SK-N-MC (cell line): ENCODE data around the gene ADI1.
"Not testable (repeated sequence)": the region's sequence is repeated elsewhere in the genome, so short reads cannot be mapped to it uniquely, and the experiment has no call there.

Source experiments
- DNase-seq: peaks from one replicate; pipeline ENCODE4 v3.0.0-alpha.2; 2011; ENCODE audit warnings: low read depth, low spot score
- H3K27ac ChIP-seq: fragments of 200-600 bp; sonication (generic); 2 replicates; pipeline ENCODE4 v1.5.1; 2016; ENCODE audit warnings: mixed run types
- H3K36me3 ChIP-seq: fragments of 200-600 bp; sonication (generic); 2 replicates; pipeline ENCODE4 v1.6.1; 2017; ENCODE audit warnings: antibody characterized with exemption, low read length, mixed read lengths; ENCODE audit not compliant: insufficient read depth
- H3K4me3 ChIP-seq: fragments of 200-600 bp; sonication (generic); 2 replicates; pipeline ENCODE4 v1.5.1; 2016
- H3K9ac ChIP-seq: fragments of 200-600 bp; sonication (generic); 2 replicates; pipeline ENCODE4 v1.8.0; 2017; ENCODE audit warnings: mixed run types, mixed read lengths; ENCODE audit not compliant: insufficient read length
- H3K9me3 ChIP-seq: fragments of 200-600 bp; sonication (generic); 2 replicates; pipeline ENCODE4 v1.6.1; 2017; ENCODE audit warnings: low read depth, mild to moderate bottlenecking, antibody characterized with exemption, low read length, moderate library complexity, mixed read lengths
- EZH2 ChIP-seq: fragments of 200-600 bp; sonication (generic); IDR thresholded peaks from one replicate; pipeline ENCODE4 v1.6.1; 2017; ENCODE audit warnings: antibody characterized with exemption
- FOXP2 ChIP-seq: optimal IDR thresholded peaks from 2 replicates; pipeline ENCODE3; 2011; ENCODE audit warnings: mild to moderate bottlenecking, moderate library complexity; ENCODE audit not compliant: insufficient read depth; ENCODE audit errors: extremely low read length, control extremely low read depth
- POLR2AphosphoS5 ChIP-seq: IDR thresholded peaks from 2 replicates; pipeline ENCODE4 v1.6.1; 2012; ENCODE audit warnings: mild to moderate bottlenecking, low read depth, low read length, borderline replicate concordance

The ADI1 gene

DNA sequence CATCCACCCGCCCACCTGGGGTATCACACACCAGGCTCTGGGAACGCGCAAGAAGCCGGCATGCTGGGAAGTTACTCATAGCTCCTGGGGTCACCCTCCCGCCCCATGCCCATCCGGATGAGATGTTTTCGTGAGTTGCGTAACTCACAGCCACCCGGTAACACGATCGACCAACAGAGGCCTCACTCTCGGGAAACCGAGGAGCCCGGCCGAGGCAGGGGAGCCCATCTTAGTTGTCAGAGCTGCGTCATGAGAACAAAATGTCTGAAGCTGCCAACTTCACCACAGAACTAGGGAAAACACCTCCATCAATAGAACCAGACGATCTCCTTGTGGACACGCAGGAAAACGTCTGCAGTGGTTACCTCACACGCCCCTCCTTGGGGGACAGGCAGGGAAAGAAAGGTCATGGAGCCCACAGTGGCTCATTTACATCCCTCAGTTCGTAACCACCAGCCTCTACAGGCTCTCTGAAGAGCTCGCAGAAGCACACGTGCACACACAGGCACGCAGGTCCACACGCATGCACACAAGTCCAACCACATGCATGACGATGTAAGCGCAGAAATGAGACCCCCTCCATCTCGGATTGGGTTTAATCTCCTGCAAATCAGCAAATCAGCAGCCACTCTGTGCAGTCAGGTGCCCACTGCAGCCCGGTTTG lies 26.2 kb downstream of the ADI1 start:
- H3K9ac ChIP-seq, result no peak overlapping the region
- H3K36me3 ChIP-seq, result peaks cover 8% of the 10 kb centered on the region
- no peak overlapping the region for H3K4me3 ChIP-seq
- H3K9me3 ChIP-seq, result no peaks in the 10 kb centered on the region
- no peak overlapping the region for H3K27ac ChIP-seq
- no peak for TF ChIP-seq EZH2
- no peak for TF ChIP-seq FOXP2
- TF ChIP-seq POLR2AphosphoS5, result no peak
- DNase-seq, result no peak

- not testable (repeated sequence) for DNase-seq, H3K9ac ChIP-seq, H3K9me3 ChIP-seq, H3K27ac ChIP-seq, H3K36me3 ChIP-seq, H3K4me3 ChIP-seq
Observed at GRCh38 chr2:3492475-3492787, 26.9 kb downstream of the ADI1 start.

GRCh38 chr2:3491716-3492474 lies 27.4 kb downstream of the ADI1 start:
- no peak for DNase-seq
- no peaks in the 10 kb centered on the region for H3K9me3 ChIP-seq
- H3K4me3 ChIP-seq, result no peak overlapping the region
- H3K9ac ChIP-seq, result no peak overlapping the region
- TF ChIP-seq POLR2AphosphoS5 (no peak), EZH2 (no peak), FOXP2 (no peak)
- no peak overlapping the region for H3K27ac ChIP-seq
- peaks cover under 1% of the 10 kb centered on the region; the same call in 1 of the 2 replicates for H3K36me3 ChIP-seq

DNA sequence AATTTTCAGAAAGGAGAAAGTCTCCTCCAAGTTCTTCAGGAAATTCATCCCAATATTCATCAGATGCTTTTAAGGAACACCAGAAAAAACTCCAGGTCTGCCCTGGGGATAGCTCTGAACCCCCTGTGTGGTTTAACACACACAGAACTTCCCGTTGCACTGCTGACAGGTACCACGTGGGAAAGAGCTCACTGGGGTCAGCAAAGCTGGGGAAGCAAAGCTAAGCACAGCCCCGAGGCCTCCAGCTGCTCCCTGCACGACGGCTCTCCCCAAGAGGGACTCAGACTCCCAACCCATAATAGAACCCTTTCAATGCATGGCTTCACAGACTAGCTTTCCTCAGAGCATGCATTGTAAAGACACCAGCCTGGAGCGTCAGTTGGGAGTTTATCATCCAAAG lies 28.0 kb downstream of the ADI1 start:
- no peaks in the 10 kb centered on the region; the same call in 1 of the 2 replicates for H3K36me3 ChIP-seq
- no peak overlapping the region for H3K4me3 ChIP-seq
- no peak for DNase-seq
- no peaks in the 10 kb centered on the region for H3K9me3 ChIP-seq
- no peak overlapping the region for H3K9ac ChIP-seq
- TF ChIP-seq FOXP2 (no peak), EZH2 (no peak), POLR2AphosphoS5 (no peak)
- no peak overlapping the region for H3K27ac ChIP-seq

DNA sequence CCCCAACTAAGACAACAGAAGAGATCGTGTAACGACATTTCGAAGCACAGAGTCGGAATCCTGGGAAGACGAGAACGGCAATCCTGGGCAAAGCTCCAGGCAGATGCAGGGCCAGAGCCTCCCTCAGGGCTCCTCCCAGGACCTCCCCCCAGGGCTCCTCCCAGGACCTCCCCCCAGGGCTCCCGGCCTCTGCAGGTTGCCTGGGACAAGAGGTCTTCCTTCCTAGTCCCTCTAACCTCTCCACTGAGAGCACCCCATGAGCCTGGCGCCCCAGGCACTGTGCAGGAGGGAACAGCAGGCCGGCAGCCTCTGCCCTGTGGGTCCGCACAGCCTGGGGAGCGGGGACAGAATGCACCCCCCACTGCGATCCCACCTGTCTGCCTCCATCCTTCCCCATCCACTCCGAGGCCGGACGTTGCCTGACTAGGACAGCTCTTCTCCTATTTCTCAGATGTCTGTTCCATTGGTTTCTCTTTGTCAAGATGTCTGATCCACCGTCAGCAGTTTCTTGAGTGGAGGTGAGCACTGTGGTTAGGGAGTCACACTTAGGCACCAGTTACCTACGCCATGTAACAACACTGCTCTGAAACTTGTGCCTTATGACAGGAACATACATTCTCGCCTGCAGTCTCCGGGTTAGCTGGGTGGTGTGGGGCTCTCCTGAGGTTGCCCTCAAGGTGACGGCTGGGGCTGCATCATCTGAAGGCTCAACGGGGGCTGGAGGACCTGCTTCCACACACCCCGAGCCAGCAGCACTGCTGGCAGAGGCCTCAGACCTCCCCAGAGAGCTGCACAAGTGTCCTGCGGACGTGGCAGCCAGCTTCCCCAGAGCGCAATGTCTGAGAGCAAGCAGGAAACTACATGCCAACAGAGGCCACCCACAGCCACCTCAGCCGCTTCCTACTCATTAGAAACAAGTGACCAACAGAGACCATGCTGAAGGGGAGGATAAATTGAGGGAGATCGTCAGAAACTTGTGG lies 28.9 kb downstream of the ADI1 start:
- Histone ChIP-seq H3K27ac (no peak overlapping the region), H3K36me3 (no peaks in the 10 kb centered on the region), H3K9me3 (no peaks in the 10 kb centered on the region), H3K9ac (no peak overlapping the region), H3K4me3 (no peak overlapping the region)
- DNase-seq, result no peak
- TF ChIP-seq FOXP2 (no peak), EZH2 (no peak), POLR2AphosphoS5 (no peak)

DNA sequence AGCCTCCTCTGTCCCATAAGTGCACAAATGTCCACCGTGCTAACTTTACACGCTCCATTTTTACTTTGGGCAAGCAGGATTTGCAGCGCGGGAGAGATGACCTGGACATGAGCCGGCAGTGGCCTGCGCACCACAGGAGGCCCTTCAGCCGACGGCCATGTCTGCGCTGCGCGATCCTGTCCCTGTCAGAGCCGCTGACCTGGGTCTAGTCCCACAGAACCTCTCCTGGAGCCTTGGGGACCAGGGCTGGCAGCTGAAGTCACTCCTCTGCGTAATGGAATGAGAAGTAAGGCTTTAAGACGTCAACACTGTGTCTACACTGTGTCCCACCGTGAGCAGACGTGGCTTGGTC lies 29.6 kb downstream of the ADI1 start:
- no peaks in the 10 kb centered on the region for H3K9me3 ChIP-seq
- no peak overlapping the region for H3K27ac ChIP-seq
- H3K4me3 ChIP-seq, result no peak overlapping the region
- H3K9ac ChIP-seq, result no peak overlapping the region
- no peaks in the 10 kb centered on the region for H3K36me3 ChIP-seq
- no peak for DNase-seq
- no peak for TF ChIP-seq FOXP2
- no peak for TF ChIP-seq POLR2AphosphoS5
- no peak for TF ChIP-seq EZH2

DNA sequence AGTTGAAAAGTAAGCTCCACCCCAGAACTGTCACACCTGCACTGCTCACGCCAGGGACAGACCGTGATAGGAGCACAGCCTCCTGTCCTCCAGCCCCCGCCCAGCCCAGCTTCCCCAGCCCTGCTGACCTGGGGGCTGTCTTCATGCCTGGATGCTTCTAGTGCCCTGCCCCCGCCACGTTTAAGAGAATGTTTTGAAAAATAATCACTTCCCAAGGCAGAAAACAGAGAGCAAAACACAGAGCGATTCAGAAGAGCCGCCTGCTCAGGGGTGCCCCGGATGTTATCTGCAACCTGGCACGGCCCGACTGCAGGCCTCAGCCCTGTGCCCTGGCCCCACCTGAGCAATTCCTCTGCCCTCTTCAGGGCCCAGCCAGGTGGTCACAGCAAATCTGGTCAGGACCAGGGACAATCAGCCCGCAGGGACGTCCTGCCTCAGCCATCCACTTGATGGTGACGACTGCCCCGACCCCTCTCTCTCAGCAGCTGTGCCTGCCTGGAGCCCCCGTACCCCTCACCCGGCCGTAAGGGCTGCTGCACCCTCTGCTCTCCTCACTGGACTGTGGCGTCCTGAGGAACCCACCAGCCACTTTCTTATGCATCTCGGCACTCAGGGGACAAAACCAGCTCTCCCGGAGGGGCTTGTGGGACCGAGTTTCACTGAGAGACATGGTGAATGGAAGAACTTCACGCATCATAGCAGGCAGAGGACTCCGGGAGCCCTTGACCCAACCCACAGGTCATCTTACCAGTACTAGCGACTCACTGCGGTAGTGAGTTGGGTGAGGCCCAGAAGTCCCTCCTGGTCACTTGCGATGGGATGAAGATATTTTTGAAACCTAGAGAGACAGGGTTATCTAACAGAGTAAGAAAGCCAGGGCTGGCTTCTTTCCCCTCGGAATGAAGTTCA lies 30.2 kb downstream of the ADI1 start:
- Histone ChIP-seq H3K9ac (no peak overlapping the region), H3K4me3 (no peak overlapping the region), H3K9me3 (no peaks in the 10 kb centered on the region), H3K36me3 (no peaks in the 10 kb centered on the region), H3K27ac (no peak overlapping the region)
- DNase-seq, result no peak
- no peak for TF ChIP-seq POLR2AphosphoS5
